SK-N-SH (cell line): ENCODE data around the gene LCE1E. TPM values are rescaled to one million over a fixed set of nuclear protein-coding genes. Genes with fewer than 3 reads are reported as not detected.

Source experiments
- CTCF ChIA-PET: fragments of 300-600, 350-600 bp; formaldehyde crosslinking; extraction: SDS; loops from one replicate; lab custom pipeline; 2021; lab: Yijun Ruan, JAX
- POLR2A ChIA-PET: fragments of 350-600 bp; sonication (Branson Sonifier 250); formaldehyde crosslinking; extraction: SDS; loops from one replicate; lab custom pipeline; 2020; ENCODE audit warnings: antibody characterized with exemption, inconsistent platforms; lab: Yijun Ruan, JAX
- DNase-seq: peaks from one replicate; pipeline ENCODE4 v3.0.0; 2012
- H2AFZ ChIP-seq: fragments of 200-600 bp; sonication (generic); 2 replicates; pipeline ENCODE4 v1.8.1; 2016; ENCODE audit warnings: antibody characterized with exemption, mild to moderate bottlenecking, low read depth
- H3F3A ChIP-seq: fragments of 200-600 bp; sonication (generic); replicated peaks from 2 replicates; pipeline ENCODE3; 2016; ENCODE audit warnings: antibody characterized with exemption, mild to moderate bottlenecking; ENCODE audit not compliant: insufficient read depth
- H3K27ac ChIP-seq, 2 experiments: fragments of 200-500 bp in 1 of 2; fragments of 200-600 bp in 1 of 2; sonication (Bioruptor generic) in 1 of 2; sonication (generic), shearing (Covaris generic) in 1 of 2; 2 replicates each; pipeline versions ENCODE4 v1.5.1 to v1.6.1; 2014 to 2016; ENCODE audit warnings: low read depth in 2 of 2, inconsistent platforms in 1 of 2, low read length in 1 of 2, mild to moderate bottlenecking in 1 of 2, mixed read lengths in 1 of 2
- H3K27me3 ChIP-seq: fragments of 200-600 bp; sonication (generic), shearing (Covaris generic); 2 replicates; pipeline ENCODE4 v1.6.1; 2016; ENCODE audit warnings: mixed run types; ENCODE audit not compliant: insufficient read depth
- H3K36me3 ChIP-seq, 2 experiments: fragments of 200-500 bp in 1 of 2; fragments of 200-600 bp in 1 of 2; sonication (Bioruptor generic) in 1 of 2; sonication (generic) in 1 of 2; replicated peaks in 1 of 2; 2 replicates each; pipeline versions ENCODE3 to v1.5.1; 2014 to 2016; ENCODE audit warnings: low read length in 1 of 2, mild to moderate bottlenecking in 1 of 2; ENCODE audit not compliant: insufficient read depth in 2 of 2, control insufficient read depth in 1 of 2
- H3K4me1 ChIP-seq, 2 experiments: fragments of 200-500 bp in 1 of 2; fragments of 200-600 bp in 1 of 2; sonication (Bioruptor generic) in 1 of 2; sonication (generic), shearing (Covaris generic) in 1 of 2; 2 replicates each; pipeline versions ENCODE4 v1.5.1 to v1.6.1; 2014 to 2016; ENCODE audit warnings: low read depth in 1 of 2, low read length in 1 of 2, mixed run types in 1 of 2; ENCODE audit not compliant: insufficient read depth in 2 of 2, control insufficient read depth in 1 of 2
- H3K4me2 ChIP-seq: fragments of 200-600 bp; sonication (generic), shearing (Covaris generic); 2 replicates; pipeline ENCODE4 v1.6.1; 2017; ENCODE audit warnings: mixed run types
- H3K4me3 ChIP-seq, 2 experiments: fragments of 200-500 bp in 1 of 2; fragments of 200-600 bp in 1 of 2; sonication (Bioruptor generic) in 1 of 2; sonication (generic), shearing (Covaris generic) in 1 of 2; 2 replicates each; pipeline versions ENCODE4 v1.5.1 to v1.8.1; 2014 to 2016; ENCODE audit warnings: low read depth in 2 of 2, inconsistent platforms in 1 of 2, low read length in 1 of 2, mild to moderate bottlenecking in 1 of 2, mixed read lengths in 1 of 2, moderate library complexity in 1 of 2
- H3K79me2 ChIP-seq: fragments of 200-600 bp; sonication (generic); 2 replicates; pipeline ENCODE4 v1.8.1; 2017; ENCODE audit warnings: mild to moderate bottlenecking; ENCODE audit not compliant: insufficient read depth
- H3K9ac ChIP-seq: fragments of 200-600 bp; sonication (generic); 2 replicates; pipeline ENCODE4 v1.6.1; 2017; ENCODE audit warnings: mixed run types
- H3K9me2 ChIP-seq: fragments of 200-600 bp; sonication (generic); 2 replicates; pipeline ENCODE4 v1.6.1; 2017; ENCODE audit warnings: mixed run types
- H3K9me3 ChIP-seq: fragments of 200-600 bp; sonication (generic); 2 replicates; pipeline ENCODE4 v1.6.1; 2017; ENCODE audit warnings: mixed run types, mild to moderate bottlenecking, moderate library complexity
- H4K20me1 ChIP-seq: fragments of 200-600 bp; sonication (generic); 2 replicates; pipeline ENCODE4 v1.6.1; 2017; ENCODE audit warnings: mild to moderate bottlenecking, mixed run types; ENCODE audit not compliant: insufficient read depth
- CHD2 ChIP-seq: fragments of 150-350 bp; IDR thresholded peaks from 2 replicates; pipeline ENCODE4 v1.6.1; 2018; ENCODE audit warnings: low read length; ENCODE audit not compliant: partially characterized antibody
- CTCF ChIP-seq: fragments of 200-600 bp; sonication (generic); IDR thresholded peaks from 2 replicates; pipeline ENCODE4 v1.6.1; 2017; ENCODE audit warnings: antibody characterized with exemption, mild to moderate bottlenecking, moderate library complexity
- FOSL2 ChIP-seq: IDR thresholded peaks from 2 replicates; pipeline ENCODE4 v1.4.0; 2012; ENCODE audit warnings: low read depth, mild to moderate bottlenecking, moderate library complexity, borderline replicate concordance
- FOXJ3 ChIP-seq: sonication (generic); formaldehyde crosslinking; IDR thresholded peaks from 2 replicates; pipeline ENCODE4 v1.5.1; 2020; ENCODE audit warnings: mild to moderate bottlenecking, missing genetic modification reagents
- FOXM1 ChIP-seq: IDR thresholded peaks from 2 replicates; pipeline ENCODE4 v1.4.0; 2012; ENCODE audit warnings: low read depth, mild to moderate bottlenecking
- GABPA ChIP-seq: IDR thresholded peaks from 2 replicates; pipeline ENCODE4 v1.4.0; 2012; ENCODE audit warnings: low read depth, mild to moderate bottlenecking
- GATA2 ChIP-seq: sonication (generic); formaldehyde crosslinking; IDR thresholded peaks from 2 replicates; pipeline ENCODE4 v1.5.0; 2020; ENCODE audit warnings: mild to moderate bottlenecking, missing genetic modification reagents
- IRF3 ChIP-seq: fragments of 150-350 bp; IDR thresholded peaks from 2 replicates; pipeline ENCODE4 v1.6.1; 2016; ENCODE audit warnings: mild to moderate bottlenecking, low read depth, low read length
- JUND ChIP-seq: IDR thresholded peaks from 2 replicates; pipeline ENCODE4 v1.4.0; 2012
- MEF2A ChIP-seq: IDR thresholded peaks from 2 replicates; pipeline ENCODE4 v1.4.0; 2012; ENCODE audit warnings: low read depth, borderline replicate concordance
- MXI1 ChIP-seq: IDR thresholded peaks from 2 replicates; pipeline ENCODE4 v1.6.1; 2012; ENCODE audit warnings: mild to moderate bottlenecking, low read depth, low read length, improper control_type of control experiment
- NRF1 ChIP-seq: IDR thresholded peaks from 2 replicates; pipeline ENCODE4 v1.6.1; 2012; ENCODE audit warnings: low read depth, mild to moderate bottlenecking, low read length
- POLR2AphosphoS5 ChIP-seq: IDR thresholded peaks from 2 replicates; pipeline ENCODE4 v1.6.1; 2012; ENCODE audit warnings: low read depth, low read length
- RAD21 ChIP-seq: IDR thresholded peaks from 2 replicates; pipeline ENCODE4 v1.6.1; 2012; ENCODE audit warnings: mild to moderate bottlenecking, low read length
- RXRA ChIP-seq: IDR thresholded peaks from 2 replicates; pipeline ENCODE4 v1.4.0; 2012; ENCODE audit warnings: low read depth, mild to moderate bottlenecking, borderline replicate concordance
- SIN3A ChIP-seq: IDR thresholded peaks from 2 replicates; pipeline ENCODE4 v1.6.1; 2012; ENCODE audit warnings: low read depth, mild to moderate bottlenecking, low read length, moderate library complexity, borderline replicate concordance
- TAF1 ChIP-seq: IDR thresholded peaks from 2 replicates; pipeline ENCODE4 v1.6.1; 2012; ENCODE audit warnings: low read depth, mild to moderate bottlenecking, low read length, moderate library complexity, borderline replicate concordance
- TCF12 ChIP-seq: IDR thresholded peaks from 2 replicates; pipeline ENCODE4 v1.4.0; 2012
- TEAD4 ChIP-seq: IDR thresholded peaks from 2 replicates; pipeline ENCODE4 v1.4.0; 2012; ENCODE audit warnings: mild to moderate bottlenecking, borderline replicate concordance; ENCODE audit not compliant: insufficient read depth
- USF1 ChIP-seq: IDR thresholded peaks from 2 replicates; pipeline ENCODE4 v1.4.0; 2012; ENCODE audit warnings: low read depth, borderline replicate concordance
- YY1 ChIP-seq: IDR thresholded peaks from 2 replicates; pipeline ENCODE4 v1.4.0; 2012; ENCODE audit warnings: low read depth, mild to moderate bottlenecking
- WGBS: methylation state at CpG from one replicate; pipeline ENCODE4 v1.1.6; 2017; ENCODE audit warnings: low lambda C conversion rate; 5-methylcytosine and 5-hydroxymethylcytosine counted together
- polyA plus RNA-seq, 3 experiments: library from polyadenylated mRNA; depleted of rRNA; stranded (reverse); fragments of >200 nt; gene quantifications; 2 replicates each; pipeline ENCODE4 v1.2.3, GENCODE V29; 2012

LCE1E gene
- polyA plus RNA-seq, 1 of the 3 experiments (the other 2 are of a cell fraction): not detected

- TF ChIP-seq USF1: no peak
- no peak for TF ChIP-seq RAD21
- TF ChIP-seq SIN3A: no peak
- TF ChIP-seq TCF12: no peak
- no peak for TF ChIP-seq POLR2AphosphoS5
- no peak for TF ChIP-seq FOXJ3 (CRISPR knock-in tag)
- TF ChIP-seq TAF1: no peak
- TF ChIP-seq, all 33 proteins: peak for 0
Observed at GRCh38 chr1:152757747-152758146, 28.3 kb upstream of the LCE1E start, which contains the start of gene KPRP (continued).

- WGBS: 0% methylated on average over 4 of the region's 4 CpGs
- Histone ChIP-seq H3K4me1 (no peaks in the 10 kb centered on the region), H2AFZ (no peak overlapping the region), H3K9ac (no peak overlapping the region), H3K4me2 (no peak overlapping the region), H3K27me3 (peaks cover 28% of the 10 kb centered on the region; the same call in 1 of the 2 replicates), H3F3A (no peaks in the 10 kb centered on the region), H3K9me3 (no peaks in the 10 kb centered on the region), H3K79me2 (no peaks in the 10 kb centered on the region), H3K36me3 (no peaks in the 10 kb centered on the region), H3K4me3 (no peak overlapping the region), H3K9me2 (no peaks in the 10 kb centered on the region), H3K27ac (no peak overlapping the region), H4K20me1 (no peaks in the 10 kb centered on the region)
- POLR2A ChIA-PET: no interaction called here
- CTCF ChIA-PET: interaction anchor here (1.1 kb wide), 1 partner anchor 14 kb away, joined by 4 read pairs; no protein-coding TSS in a partner anchor
- TF ChIP-seq CTCF: no peak
- no peak for TF ChIP-seq MEF2A
- no peak for TF ChIP-seq FOXM1
- no peak for TF ChIP-seq IRF3
- no peak for TF ChIP-seq GABPA
- no peak for TF ChIP-seq POLR2AphosphoS5
- no peak for TF ChIP-seq TCF12
- TF ChIP-seq USF1: no peak
- TF ChIP-seq CHD2: no peak
- TF ChIP-seq RXRA: no peak
- TF ChIP-seq TEAD4: no peak
- no peak for TF ChIP-seq SIN3A
- no peak for TF ChIP-seq MXI1
- TF ChIP-seq YY1: no peak
- no peak for TF ChIP-seq NRF1
- TF ChIP-seq JUND: no peak
- no peak for TF ChIP-seq FOSL2
- no peak for TF ChIP-seq GATA2 (CRISPR knock-in tag)
- DNase-seq: no peak
Observed at GRCh38 chr1:152758636-152759035, 27.4 kb upstream of the LCE1E start.
